GM23248 (cell line): ENCODE results near the gene NUBPL.

Experiments
- EZH2 ChIP-seq: fragments of 200-600 bp; sonication (generic); IDR thresholded peaks from 2 replicates; pipeline ENCODE4 v1.6.1; 2018; ENCODE audit warnings: antibody characterized with exemption, mild to moderate bottlenecking; ENCODE audit not compliant: insufficient read depth, poor library complexity, severe bottlenecking
- EZH2phosphoT487 ChIP-seq: fragments of 200-600 bp; sonication (generic); IDR thresholded peaks from 2 replicates; pipeline ENCODE4 v1.6.1; 2018; ENCODE audit warnings: antibody characterized with exemption, moderate library complexity, mild to moderate bottlenecking, low read depth; ENCODE audit not compliant: insufficient read depth

DNA sequence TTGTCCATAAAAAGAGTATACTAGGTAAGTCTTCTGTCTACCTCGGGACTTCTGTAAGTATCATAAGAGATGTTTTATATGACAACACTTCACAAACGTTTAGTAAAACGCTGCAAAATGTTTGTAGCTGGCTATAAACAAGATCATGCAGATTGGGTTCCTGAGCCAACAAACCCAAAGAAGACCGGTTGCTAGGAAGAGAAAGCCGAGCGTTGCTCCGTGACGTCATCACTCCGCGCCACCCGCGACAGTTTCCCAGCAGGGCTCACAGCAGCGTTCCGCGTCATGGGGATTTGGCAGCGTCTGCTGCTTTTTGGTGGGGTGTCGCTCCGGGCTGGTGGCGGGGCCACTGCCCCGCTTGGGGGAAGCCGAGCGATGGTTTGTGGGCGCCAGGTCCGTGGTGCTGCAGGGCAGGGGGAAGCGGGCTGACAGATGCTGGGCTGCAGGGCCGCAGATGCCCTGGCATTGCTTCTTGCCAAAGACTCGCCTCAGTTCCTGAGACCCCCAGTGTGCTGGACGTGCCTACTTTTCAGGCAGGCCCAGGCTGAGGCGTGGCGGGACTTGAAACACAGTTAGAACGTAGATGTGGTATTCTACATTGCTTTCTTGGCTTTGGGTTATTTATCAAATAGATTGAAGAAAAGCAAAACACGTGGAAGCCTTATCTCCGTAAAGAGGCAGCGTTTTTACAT is at the start of gene NUBPL:
- TF ChIP-seq EZH2 (no peak), EZH2phosphoT487 (no peak)
